Common myeloid progenitor, CD34-positive (primary cell): ENCODE data around the gene CCDC201.

ENCODE experiments used
- CTCF ChIA-PET: fragments of 350-600 bp; sonication (Branson Sonifier 250); formaldehyde crosslinking; loops from one replicate; lab custom pipeline; 2021; ENCODE audit warnings: antibody characterized with exemption; lab: Charles Lee
- POLR2A ChIA-PET: fragments of 350-600 bp; sonication (Branson Sonifier 250); formaldehyde crosslinking; loops from one replicate; lab custom pipeline; 2021; ENCODE audit warnings: antibody characterized with exemption; lab: Charles Lee
- DNase-seq, 3 donors: peaks; one replicate each; pipeline versions ENCODE4 v3.0.0 to v3.0.0-alpha.2; 2013
- H3K27ac ChIP-seq, 2 experiments: 1 replicate in 1 of 2; 2 replicates in 1 of 2; pipeline ENCODE4 v1.7.0; 2013; ENCODE audit warnings: inconsistent platforms in 2 of 2, low read length in 2 of 2, mild to moderate bottlenecking in 2 of 2, low read depth in 1 of 2, moderate library complexity in 1 of 2; ENCODE audit not compliant: severe bottlenecking in 2 of 2, insufficient read depth in 1 of 2, poor library complexity in 1 of 2
- H3K27me3 ChIP-seq, 5 experiments: replicated peaks in 2 of 5; 1 replicate in 3 of 5; 2 replicates in 2 of 5; pipeline versions ENCODE4 v1.6.1 to v1.7.0; 2013; ENCODE audit warnings: low read length in 4 of 5, mild to moderate bottlenecking in 2 of 5, moderate library complexity in 2 of 5, inconsistent platforms in 1 of 5; ENCODE audit not compliant: insufficient read depth in 5 of 5, control insufficient read depth in 4 of 5
- H3K36me3 ChIP-seq, 4 experiments: 1 replicate in 2 of 4; 2 replicates in 2 of 4; pipeline versions ENCODE4 v1.6.1 to v1.7.0; 2013; ENCODE audit warnings: low read length in 3 of 4, control low read depth in 1 of 4, mild to moderate bottlenecking in 1 of 4; ENCODE audit not compliant: control insufficient read depth in 4 of 4, insufficient read depth in 4 of 4
- H3K4me1 ChIP-seq, 4 experiments: 1 replicate in 3 of 4; 2 replicates in 1 of 4; pipeline versions ENCODE4 v1.6.1 to v1.7.1; 2013; ENCODE audit warnings: low read length in 3 of 4, mild to moderate bottlenecking in 3 of 4, control low read depth in 1 of 4, inconsistent platforms in 1 of 4, moderate library complexity in 1 of 4; ENCODE audit not compliant: control insufficient read depth in 4 of 4, insufficient read depth in 4 of 4; ENCODE audit errors: control extremely low read depth in 1 of 4
- H3K4me3 ChIP-seq, 7 experiments: 1 replicate in 4 of 7; 2 replicates in 3 of 7; pipeline versions ENCODE4 v1.5.1 to v1.7.0; 2013; ENCODE audit warnings: mild to moderate bottlenecking in 7 of 7, low read length in 6 of 7, moderate library complexity in 6 of 7, inconsistent platforms in 2 of 7, low read depth in 2 of 7, control low read depth in 1 of 7; ENCODE audit not compliant: insufficient read depth in 4 of 7, control insufficient read depth in 1 of 7; ENCODE audit errors: extremely low read depth in 1 of 7
- H3K9me3 ChIP-seq, 5 experiments: 1 replicate in 4 of 5; 2 replicates in 1 of 5; pipeline versions ENCODE4 v1.6.1 to v1.7.1; 2013; ENCODE audit warnings: low read length in 4 of 5, mild to moderate bottlenecking in 2 of 5, inconsistent platforms in 1 of 5, low read depth in 1 of 5, moderate library complexity in 1 of 5; ENCODE audit not compliant: control insufficient read depth in 4 of 5, insufficient read depth in 2 of 5; ENCODE audit errors: control extremely low read depth in 1 of 5
- whole genome bisulfite sequencing: methylation state at CpG from one replicate; pipeline ENCODE4 v1.1.5; 2013; ENCODE audit not compliant: insufficient coverage; 5-methylcytosine and 5-hydroxymethylcytosine counted together

CCDC201 gene

GRCh38 chr7:45890125-45890901 lies 17.4 kb upstream of the CCDC201 start:
- H3K27ac ChIP-seq: no peak overlapping the region
- peaks cover 0 to 11% (median 5%) of the 10 kb centered on the region in 4 experiments for H3K4me1 ChIP-seq
- no peak for DNase-seq
- 91% methylated on average over 8 of the region's 8 CpGs for WGBS
- ChIA-PET CTCF (interaction anchor here (1.0 to 1.6 kb wide), 5 partner anchors 14 to 1291 kb away, joined by 3 to 7 read pairs (median 4); no protein-coding TSS in a partner anchor), POLR2A (interaction anchor here (0.6 kb wide), 1 partner anchor 8 kb away, joined by 4 read pairs; no protein-coding TSS in a partner anchor)
- no peak overlapping the region for H3K4me3 ChIP-seq
- peaks cover 29 to 78% (median 35%) of the 10 kb centered on the region in 5 experiments for H3K27me3 ChIP-seq
- H3K9me3 ChIP-seq: peaks cover 0 to 1% (median 0%) of the 10 kb centered on the region in 5 experiments
- no peaks in the 10 kb centered on the region for H3K36me3 ChIP-seq

- POLR2A ChIA-PET: interaction anchor here (0.6 kb wide), 1 partner anchor 9 kb away, joined by 4 read pairs; no protein-coding TSS in a partner anchor
- H3K27me3 ChIP-seq: peaks cover 29 to 84% (median 35%) of the 10 kb centered on the region in 5 experiments
- no peaks in the 10 kb centered on the region for H3K36me3 ChIP-seq
- no peak overlapping the region for H3K27ac ChIP-seq
- H3K4me3 ChIP-seq: no peak overlapping the region
- peaks cover 0 to 1% (median 0%) of the 10 kb centered on the region in 5 experiments for H3K9me3 ChIP-seq
- 77% methylated on average over 4 of the region's 8 CpGs for WGBS
- peaks cover 0 to 11% (median 5%) of the 10 kb centered on the region in 4 experiments for H3K4me1 ChIP-seq
- no peak for DNase-seq
- CTCF ChIA-PET: interaction anchor here (0.8 to 2.0 kb wide), 3 partner anchors 26 to 33 kb away, joined by 3 to 4 read pairs (median 4); no protein-coding TSS in a partner anchor
These were observed 16.6 kb upstream of the CCDC201 start for GRCh38 chr7:45889367-45890067.

- H3K36me3 ChIP-seq: no peaks in the 10 kb centered on the region
- WGBS: 12% methylated on average over 7 of the region's 14 CpGs
- peaks cover 29 to 81% (median 35%) of the 10 kb centered on the region in 5 experiments for H3K27me3 ChIP-seq
- no peak overlapping the region for H3K27ac ChIP-seq
- H3K9me3 ChIP-seq: peaks cover 0 to 1% (median 0%) of the 10 kb centered on the region in 5 experiments
- DNase-seq: no peak
- H3K4me3 ChIP-seq: peak overlapping the region in 3 of 7 experiments; percentile 36 to 57 (median 50)
- ChIA-PET POLR2A (no interaction called here), CTCF (interaction anchor here (0.8 to 2.0 kb wide), 2 partner anchors 26 to 29 kb away, joined by 4 read pairs; no protein-coding TSS in a partner anchor)
- peaks cover 0 to 11% (median 5%) of the 10 kb centered on the region in 4 experiments for H3K4me1 ChIP-seq
These were observed 16.1 kb upstream of the CCDC201 start for GRCh38 chr7:45888993-45889366.

- peaks cover 29 to 77% (median 35%) of the 10 kb centered on the region in 5 experiments for H3K27me3 ChIP-seq
- peaks cover 0 to 11% (median 5%) of the 10 kb centered on the region in 4 experiments for H3K4me1 ChIP-seq
- H3K4me3 ChIP-seq: peak within 1 kb of the TSS in 3 of 7 experiments; percentile 36 to 57 (median 50)
- no peak within 1 kb of the TSS for H3K27ac ChIP-seq
- DNase-seq: peak in 2 of 3 donors; percentile 18 to 28
- peaks cover 0 to 1% (median 0%) of the 10 kb centered on the region in 5 experiments for H3K9me3 ChIP-seq
- 5% methylated on average over 63 of the region's 73 CpGs for WGBS
- H3K36me3 ChIP-seq: no peaks in the 10 kb centered on the region
- CTCF ChIA-PET: interaction anchor here (0.8 to 2.0 kb wide), 2 partner anchors 27 to 29 kb away, joined by 4 read pairs; no protein-coding TSS in a partner anchor
- POLR2A ChIA-PET: no interaction called here
These were observed 15.5 kb upstream of the CCDC201 start, which contains the start of gene IGFBP1 for GRCh38 chr7:45888185-45888992. Gene IGFBP1, plus strand, starts transcription at chr7:45888488. Its CDS starts 165 bp downstream, at chr7:45888653.

- H3K4me1 ChIP-seq: peaks cover 0 to 11% (median 5%) of the 10 kb centered on the region in 4 experiments
- ChIA-PET CTCF (no interaction called here), POLR2A (no interaction called here)
- H3K27me3 ChIP-seq: peaks cover 29 to 78% (median 35%) of the 10 kb centered on the region in 5 experiments
- no peak overlapping the region for H3K27ac ChIP-seq
- no peak overlapping the region for H3K4me3 ChIP-seq
- DNase-seq: no peak
- no peaks in the 10 kb centered on the region for H3K36me3 ChIP-seq
- peaks cover 0 to 1% (median 0%) of the 10 kb centered on the region in 5 experiments for H3K9me3 ChIP-seq
- WGBS: 93% methylated on average over 4 of the region's 5 CpGs
These were observed 14.2 kb upstream of the CCDC201 start for GRCh38 chr7:45886931-45887667.
